ENCODE measurements around the gene PTPRT.

PTPRT gene

DNA sequence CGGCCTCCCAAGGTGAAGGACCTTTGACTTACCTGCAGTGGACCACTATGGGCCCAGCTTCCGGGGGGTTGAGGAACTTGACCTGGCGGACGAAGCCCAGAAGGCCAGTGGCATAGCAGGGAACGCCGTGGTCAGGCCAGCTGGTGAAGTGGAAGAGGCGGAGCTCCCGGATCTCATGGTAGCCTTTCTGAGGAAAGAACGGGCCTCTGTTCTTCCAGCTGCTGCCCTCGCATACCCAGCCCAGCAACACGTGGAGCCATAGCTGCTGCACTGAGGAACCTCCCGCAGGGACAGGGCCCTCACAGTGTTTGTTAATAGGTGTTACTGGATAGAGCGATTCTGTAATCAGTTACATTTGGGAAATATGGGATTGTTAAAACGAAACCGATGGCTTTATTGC lies 1079.4 kb downstream of the PTPRT start:
- POLR2A ChIA-PET, result no interaction called here
- CTCF ChIA-PET, result no interaction called here
- TF ChIP-seq, protein P1, sequence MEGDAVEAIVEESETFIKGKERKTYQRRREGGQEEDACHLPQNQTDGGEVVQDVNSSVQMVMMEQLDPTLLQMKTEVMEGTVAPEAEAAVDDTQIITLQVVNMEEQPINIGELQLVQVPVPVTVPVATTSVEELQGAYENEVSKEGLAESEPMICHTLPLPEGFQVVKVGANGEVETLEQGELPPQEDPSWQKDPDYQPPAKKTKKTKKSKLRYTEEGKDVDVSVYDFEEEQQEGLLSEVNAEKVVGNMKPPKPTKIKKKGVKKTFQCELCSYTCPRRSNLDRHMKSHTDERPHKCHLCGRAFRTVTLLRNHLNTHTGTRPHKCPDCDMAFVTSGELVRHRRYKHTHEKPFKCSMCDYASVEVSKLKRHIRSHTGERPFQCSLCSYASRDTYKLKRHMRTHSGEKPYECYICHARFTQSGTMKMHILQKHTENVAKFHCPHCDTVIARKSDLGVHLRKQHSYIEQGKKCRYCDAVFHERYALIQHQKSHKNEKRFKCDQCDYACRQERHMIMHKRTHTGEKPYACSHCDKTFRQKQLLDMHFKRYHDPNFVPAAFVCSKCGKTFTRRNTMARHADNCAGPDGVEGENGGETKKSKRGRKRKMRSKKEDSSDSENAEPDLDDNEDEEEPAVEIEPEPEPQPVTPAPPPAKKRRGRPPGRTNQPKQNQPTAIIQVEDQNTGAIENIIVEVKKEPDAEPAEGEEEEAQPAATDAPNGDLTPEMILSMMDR (IDR thresholded peaks at IDR 0.05; ENCODE audit: control extremely low read depth, extremely low read depth, low read depth, missing control alignments), result no peak
- DNase-seq (ENCODE audit: extremely low spot score), result no peak

DNA sequence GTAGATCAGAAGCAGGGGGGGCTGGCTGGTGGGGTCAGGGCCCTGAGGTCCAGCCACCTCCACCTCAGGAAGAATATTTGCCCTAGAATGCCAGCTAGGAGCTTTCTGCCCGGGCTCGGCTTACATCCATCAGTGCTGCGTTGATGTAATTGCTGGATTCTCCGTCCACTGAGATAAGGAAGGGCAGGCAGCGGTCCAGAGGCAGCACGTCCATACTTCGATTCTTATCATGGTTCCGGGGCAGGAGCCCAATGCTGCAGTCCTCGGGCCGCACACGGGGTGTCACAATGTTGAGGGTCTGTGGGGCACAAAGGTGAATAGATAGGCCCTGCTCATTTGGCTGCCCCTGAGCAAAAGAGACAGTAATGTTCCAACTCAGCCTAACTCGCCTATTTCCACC lies 1087.7 kb downstream of the PTPRT start:
- DNase-seq (ENCODE audit: extremely low spot score), result no peak
- ChIA-PET CTCF (no interaction called here), POLR2A (no interaction called here)
- TF ChIP-seq, protein P1 (IDR thresholded peaks at IDR 0.05; ENCODE audit: control extremely low read depth, extremely low read depth, low read depth, missing control alignments), result no peak

DNA sequence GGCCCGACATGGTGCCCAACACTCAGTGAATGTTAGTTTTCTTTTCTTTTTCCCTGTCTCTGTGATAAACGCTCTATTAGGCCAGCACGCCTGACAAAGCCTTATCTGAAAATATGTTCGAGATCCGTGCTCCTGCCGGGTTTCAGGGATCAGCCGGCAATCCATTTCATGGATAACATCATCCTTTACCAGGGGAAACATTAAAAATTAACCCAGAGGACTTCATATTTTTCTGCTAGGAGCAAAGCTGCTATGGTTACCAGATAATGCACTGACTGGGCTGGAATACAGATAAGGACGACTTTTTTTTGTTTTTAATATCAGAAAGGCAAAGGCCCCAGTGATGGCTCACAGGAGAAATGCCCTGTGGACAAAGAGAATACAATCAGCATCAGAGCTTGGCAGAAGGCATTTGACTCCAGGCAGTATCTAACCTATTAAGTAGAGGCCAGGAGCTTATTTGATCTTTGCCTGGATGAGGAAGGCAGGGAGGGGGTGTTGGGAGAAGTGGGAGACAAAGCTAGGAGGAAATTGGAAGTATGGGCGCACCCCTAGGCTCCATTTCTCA lies 1089.5 kb downstream of the PTPRT start:
- ChIA-PET CTCF (interaction anchor here (1.0 to 1.5 kb wide), 2 partner anchors 10 to 11 kb away, joined by 3 to 4 read pairs; no protein-coding TSS in a partner anchor), POLR2A (no interaction called here)
- TF ChIP-seq, protein P1 (IDR thresholded peaks at IDR 0.05; ENCODE audit: control extremely low read depth, extremely low read depth, low read depth, missing control alignments), result no peak
- DNase-seq (ENCODE audit: extremely low spot score), result no peak

GRCh38 chr20:42099101-42099500 lies 1090.6 kb downstream of the PTPRT start:
- TF ChIP-seq, protein P1 (IDR thresholded peaks at IDR 0.05; ENCODE audit: control extremely low read depth, extremely low read depth, low read depth, missing control alignments), result no peak
- DNase-seq (ENCODE audit: extremely low spot score), result no peak
- ChIA-PET CTCF (interaction anchor here (1.5 kb wide), 1 partner anchor 9 kb away, joined by 3 read pairs; no protein-coding TSS in a partner anchor), POLR2A (no interaction called here)

- POLR2A ChIA-PET, result no interaction called here
- TF ChIP-seq, protein P1 (IDR thresholded peaks at IDR 0.05; ENCODE audit: control extremely low read depth, extremely low read depth, low read depth, missing control alignments), result no peak
- CTCF ChIA-PET, result interaction anchor here (1.5 kb wide), 1 partner anchor 8 kb away, joined by 3 read pairs; no protein-coding TSS in a partner anchor
- DNase-seq (ENCODE audit: extremely low spot score), result no peak
These were observed 1091.3 kb downstream of the PTPRT start for GRCh38 chr20:42098418-42098817.

GRCh38 chr20:42097741-42098140 lies 1092.0 kb downstream of the PTPRT start:
- TF ChIP-seq, protein P1 (IDR thresholded peaks at IDR 0.05; ENCODE audit: control extremely low read depth, extremely low read depth, low read depth, missing control alignments), result no peak
- ChIA-PET POLR2A (no interaction called here), CTCF (no interaction called here)
- DNase-seq (ENCODE audit: extremely low spot score), result no peak

Data from GM10248 (cell line).